NCI-H524 treated with DMSO at 0.1 percent for 48 hours (cell line): ENCODE data around the gene KRTAP10-1.
A peak's percentile ranks its signal among the peaks of the same experiment; 100 is the strongest.
"Not testable (repeated sequence)": the region's sequence is repeated elsewhere in the genome, so short reads cannot be mapped to it uniquely, and the experiment has no call there.

ENCODE experiments used
- DNase-seq: peaks from one replicate; lab custom pipeline; 2025; lab: John Stamatoyannopoulos, UW

The KRTAP10-1 gene

GRCh38 chr21:44514746-44515358 is 25.1 kb downstream of the KRTAP10-1 start:
- DNase-seq, result no peak

GRCh38 chr21:44514218-44514520 is 25.8 kb downstream of the KRTAP10-1 start:
- no peak for DNase-seq

- DNase-seq, result no peak
Measured at GRCh38 chr21:44513389-44514217, 26.4 kb downstream of the KRTAP10-1 start.

- DNase-seq, result no peak
Measured at GRCh38 chr21:44512496-44513388, 27.3 kb downstream of the KRTAP10-1 start.

- no peak for DNase-seq
Measured at GRCh38 chr21:44511938-44512275, 28.1 kb downstream of the KRTAP10-1 start.

- DNase-seq, result no peak
Measured at GRCh38 chr21:44511219-44511937, 28.6 kb downstream of the KRTAP10-1 start.

- no peak for DNase-seq
Measured at GRCh38 chr21:44510508-44511218, 29.3 kb downstream of the KRTAP10-1 start.

GRCh38 chr21:44510109-44510507 is 29.9 kb downstream of the KRTAP10-1 start:
- no peak for DNase-seq

- peak; percentile 86 for DNase-seq
Measured at GRCh38 chr21:44509539-44509938, 30.5 kb downstream of the KRTAP10-1 start.

GRCh38 chr21:44508711-44509445 is 31.1 kb downstream of the KRTAP10-1 start:
- no peak for DNase-seq

GRCh38 chr21:44508426-44508710 is 31.6 kb downstream of the KRTAP10-1 start:
- DNase-seq, result no peak

- no peak for DNase-seq
Measured at GRCh38 chr21:44507673-44508425, 32.1 kb downstream of the KRTAP10-1 start.

- DNase-seq, result no peak
Measured at GRCh38 chr21:44506279-44507255, 33.4 kb downstream of the KRTAP10-1 start.

GRCh38 chr21:44505673-44506278 is 34.2 kb downstream of the KRTAP10-1 start:
- no peak for DNase-seq

- no peak for DNase-seq
Measured at GRCh38 chr21:44503901-44504399, 36.0 kb downstream of the KRTAP10-1 start.

GRCh38 chr21:44503006-44503889 is 36.7 kb downstream of the KRTAP10-1 start:
- DNase-seq, result not testable (repeated sequence)

- DNase-seq, result no peak
Measured at GRCh38 chr21:44502171-44502958, 37.6 kb downstream of the KRTAP10-1 start.
